ENCODE results near the gene HS6ST3.

GRCh38 chr13:96198038-96198437 lies 108.1 kb downstream of the HS6ST3 start:
- TF ChIP-seq CTCF (conservative IDR thresholded peaks at IDR 0.05; ENCODE audit: low read depth, low read length) (no peak), EZH2phosphoT487 (IDR thresholded peaks at IDR 0.05; ENCODE audit: borderline replicate concordance, low read length) (no peak), EZH2 (IDR thresholded peaks at IDR 0.05; ENCODE audit: low read length, unreplicated experiment) (no peak)

All from PC-3 (cell line).